GM19395 (cell line): ENCODE results near the gene WNT9B.

Experiments used
- ATAC-seq: cut with Tn5 transposase; IDR thresholded peaks from one replicate; pipeline ENCODE4 v1.9.1; 2021; ENCODE audit warnings: mild to moderate bottlenecking, moderate library complexity; ENCODE audit not compliant: unreplicated experiment

The WNT9B gene

GRCh38 chr17:46851029-46851741 is at the start of gene WNT9B:
Gene WNT9B, plus strand, starts transcription at chr17:46851583. Its CDS starts 56 bp downstream, at chr17:46851639.
- no peak for ATAC-seq

GRCh38 chr17:46802800-46803199 is 48.6 kb upstream of the WNT9B start:
- no peak for ATAC-seq

GRCh38 chr17:46803544-46803943 is 47.8 kb upstream of the WNT9B start:
- ATAC-seq, result no peak

GRCh38 chr17:46805771-46806170 is 45.6 kb upstream of the WNT9B start:
- no peak for ATAC-seq

- no peak for ATAC-seq
These were observed 42.2 kb upstream of the WNT9B start for GRCh38 chr17:46809110-46809571.

GRCh38 chr17:46810837-46811236 is 40.5 kb upstream of the WNT9B start:
- no peak for ATAC-seq

GRCh38 chr17:46811978-46812583 is 39.3 kb upstream of the WNT9B start:
- no peak for ATAC-seq

GRCh38 chr17:46812624-46813318 is 38.6 kb upstream of the WNT9B start:
- no peak for ATAC-seq

GRCh38 chr17:46813920-46814319 is 37.5 kb upstream of the WNT9B start:
- no peak for ATAC-seq

- no peak for ATAC-seq
These were observed 36.9 kb upstream of the WNT9B start for GRCh38 chr17:46814446-46814845.

- ATAC-seq, result no peak
These were observed 35.7 kb upstream of the WNT9B start for GRCh38 chr17:46815474-46816353.

- ATAC-seq, result no peak
These were observed 34.1 kb upstream of the WNT9B start for GRCh38 chr17:46817151-46817900.

GRCh38 chr17:46817901-46818209 is 33.5 kb upstream of the WNT9B start:
- no peak for ATAC-seq

GRCh38 chr17:46818316-46818928 is 33.0 kb upstream of the WNT9B start, which contains the start of gene WNT3:
Gene WNT3, minus strand, starts transcription at chr17:46818692. Its CDS starts 95 bp downstream, at chr17:46818597.
- ATAC-seq, result no peak

- ATAC-seq, result no peak
These were observed 32.2 kb upstream of the WNT9B start for GRCh38 chr17:46818929-46819859.

GRCh38 chr17:46819906-46820351 is 31.5 kb upstream of the WNT9B start:
- ATAC-seq, result no peak

GRCh38 chr17:46820592-46821450 is 30.6 kb upstream of the WNT9B start:
- no peak for ATAC-seq
